Pancreas (tissue), 10 donors: ENCODE results near the gene ZMYND8. TPM values are rescaled to one million over a fixed set of nuclear protein-coding genes. Genes with fewer than 3 reads are reported as not detected.

Experiments used
- ATAC-seq, 4 donors: fragments of 200-7000 bp; cut with Tn5 transposase; one replicate each; pipeline versions ENCODE4 v1.8.0 to v1.9.1; 2020; ENCODE audit warnings: mild to moderate bottlenecking in 4 of 4, moderate library complexity in 4 of 4
- DNase-seq, 6 donors: peaks; one replicate each; pipeline ENCODE4 v3.0.0-alpha.2; 2020
- FAIRE-seq: peaks from 2 replicates; lab custom pipeline; 2012; peaks lifted over from hg19 to GRCh38; lab: Jason Lieb, UNC
- H3K27ac ChIP-seq, 4 donors: fragments of 200-600 bp; sonication (generic); 1 replicate in 3 of 4; 2 replicates in 1 of 4; pipeline versions ENCODE4 v1.5.0 to v1.8.0; 2020
- H3K27me3 ChIP-seq, 4 donors: fragments of 200-600 bp; one replicate each; pipeline ENCODE4 v1.8.0; 2021
- H3K36me3 ChIP-seq, 3 donors: fragments of 200-600 bp; sonication (generic) in 1 of 3; one replicate each; pipeline versions ENCODE4 v1.5.0 to v1.8.0; 2020 to 2021
- H3K4me1 ChIP-seq, 3 donors: fragments of 200-600 bp; one replicate each; pipeline ENCODE4 v1.8.0; 2021
- H3K4me3 ChIP-seq, 4 donors: fragments of 200-600 bp; sonication (generic) in 2 of 4; one replicate each; pipeline versions ENCODE4 v1.5.0 to v1.8.0; 2020 to 2021
- H3K9me3 ChIP-seq, 4 donors: fragments of 200-600 bp; one replicate each; pipeline ENCODE4 v1.8.0; 2021
- CTCF ChIP-seq, 4 donors: fragments of 200-600 bp; sonication (generic) in 3 of 4; IDR thresholded peaks; one replicate each; pipeline versions ENCODE4 v1.5.0 to v1.8.0; 2021; ENCODE audit warnings: antibody characterized with exemption in 4 of 4
- WGBS, 2 donors: extraction: QIAGEN DNeasy Blood & Tissue Kit; methylation state at CpG; one replicate each; pipeline ENCODE4 v1.1.7; 2013; 5-methylcytosine and 5-hydroxymethylcytosine counted together
- intact Hi-C, 3 donors: fragments of 100-400 bp; cut with DNase I; formaldehyde crosslinking; loops; one replicate each; pipeline versions ENCODE4 v1.11.1 to v1.14.2; 2022
- polyA plus RNA-seq, 2 donors: library from polyadenylated mRNA; stranded (reverse); fragments of 200-250 nt; gene quantifications; one replicate each; pipeline ENCODE4 v1.2.3, GENCODE V29; 2013
- total RNA-seq, 6 donors: library from RNA; stranded (reverse); fragmentation: NEBNext Ultra II Directional in 4 of 6; extraction: Animal tissue kit (Norgen Biotek cat#: 25700) in 4 of 6; gene quantifications; one replicate each; pipeline versions ENCODE4 v1.2.1 to v1.2.4, GENCODE V29; 2021 to 2023
- donor health status: healthy with polysubstance abuse.
- donor health status: DM: no; HTN: no; CAD: no; lungs with moderate emphysema.
- donor health status: DM: no; HTN: no; CAD: no.
- donor health status: control.
- donor health status: control.
- donor health status: Bipolar disorder and iron deficiency.
- donor health status: DM: yes; HTN: yes; CAD: no.
- donor health status: DM: no; HTN: no; CAD: no.
- donor health status: DM: no; HTN: no; CAD: no.
- donor health status: DM: yes; HTN: yes; CAD: no.

The ZMYND8 gene
- total and polyA plus RNA-seq, 8 donors: 10.8 to 25.6 (median 17.2) TPM

- intact Hi-C loops: loop anchor here in 2 of 3 donors (5.0 to 10.0 kb wide), 2 partner anchors 39 to 57 kb away; partner anchors contain the start of gene ZMYND8 (in 1 of the 2)
- H3K9me3 ChIP-seq: no peaks in the 10 kb centered on the region
- H3K36me3 ChIP-seq: no peaks in the 10 kb centered on the region
- peaks cover 33 to 61% (median 48%) of the 10 kb centered on the region in 3 donors for H3K4me1 ChIP-seq
- H3K4me3 ChIP-seq: peak overlapping the region in 1 of 4 donors; percentile 25
- H3K27ac ChIP-seq: peak overlapping the region; percentile 82 to 93 (median 92)
- FAIRE-seq (no peak), DNase-seq (peak in 1 of 6 donors; percentile 35), ATAC-seq (peak in 3 of 4 donors; percentile 10 to 37 (median 31))
- 49 to 60% methylated on average over 7 of the region's 7 CpGs for WGBS, 2 donors
- H3K27me3 ChIP-seq: no peaks in the 10 kb centered on the region
- no peak for TF ChIP-seq CTCF (IDR thresholded peaks at IDR 0.05)
Observed at GRCh38 chr20:47318027-47318585, 38.4 kb downstream of the ZMYND8 start.

GRCh38 chr20:47317127-47317895 lies 39.2 kb downstream of the ZMYND8 start:
- peak in 3 of 4 donors; percentile 7 to 51 (median 26) for ATAC-seq
- Histone ChIP-seq H3K9me3 (no peaks in the 10 kb centered on the region), H3K4me3 (no peak overlapping the region), H3K27ac (peak overlapping the region; percentile 82 to 93 (median 92)), H3K27me3 (no peaks in the 10 kb centered on the region), H3K4me1 (peaks cover 26 to 54% (median 42%) of the 10 kb centered on the region in 3 donors), H3K36me3 (no peaks in the 10 kb centered on the region)
- TF ChIP-seq CTCF (IDR thresholded peaks at IDR 0.05): no peak
- FAIRE-seq: no peak
- 69 to 70% methylated on average over 13 of the region's 13 CpGs for WGBS, 2 donors
- intact Hi-C loops: loop anchor here in 2 of 3 donors (5.0 to 10.0 kb wide), 2 partner anchors 40 to 57 kb away; partner anchors contain the start of gene ZMYND8 (in 1 of the 2)
- peak in 4 of 6 donors; percentile 26 to 40 (median 34) for DNase-seq

- FAIRE-seq: no peak
- TF ChIP-seq CTCF (IDR thresholded peaks at IDR 0.05): no peak
- 91 to 96% methylated on average over 3 of the region's 3 CpGs for WGBS, 2 donors
- Histone ChIP-seq H3K9me3 (no peaks in the 10 kb centered on the region), H3K27ac (peak overlapping the region; percentile 82 to 93 (median 92)), H3K27me3 (no peaks in the 10 kb centered on the region), H3K4me3 (no peak overlapping the region), H3K4me1 (peaks cover 26 to 49% (median 38%) of the 10 kb centered on the region in 3 donors), H3K36me3 (no peaks in the 10 kb centered on the region)
- ATAC-seq: no peak
- DNase-seq: peak in 1 of 6 donors; percentile 37
- intact Hi-C loops: loop anchor here in 2 of 3 donors (5.0 to 10.0 kb wide), 2 partner anchors 41 to 58 kb away; partner anchors contain the start of gene ZMYND8 (in 1 of the 2)
Observed at GRCh38 chr20:47316776-47317126, 39.7 kb downstream of the ZMYND8 start.

- peak in 1 of 6 donors; percentile 24 for DNase-seq
- Histone ChIP-seq H3K4me1 (peaks cover 26 to 36% (median 32%) of the 10 kb centered on the region in 3 donors), H3K27ac (peak overlapping the region in 3 of 4 donors; percentile 35 to 93 (median 90)), H3K9me3 (no peaks in the 10 kb centered on the region), H3K36me3 (no peaks in the 10 kb centered on the region), H3K27me3 (no peaks in the 10 kb centered on the region), H3K4me3 (no peak overlapping the region)
- no peak for ATAC-seq
- no peak for FAIRE-seq
- intact Hi-C loops: loop anchor here in 2 of 3 donors (5.0 to 10.0 kb wide), 2 partner anchors 42 to 59 kb away; partner anchors contain the start of gene ZMYND8 (in 1 of the 2)
- TF ChIP-seq CTCF (IDR thresholded peaks at IDR 0.05): no peak
- 69 to 80% methylated on average over 10 of the region's 10 CpGs for WGBS, 2 donors
Observed at GRCh38 chr20:47315339-47316056, 41.0 kb downstream of the ZMYND8 start.
